Mesodermal cell (in vitro differentiated cells): ENCODE results near the gene C9orf43.
A peak's percentile ranks its signal among the peaks of the same experiment; 100 is the strongest.
"Not testable (repeated sequence)": the region's sequence is repeated elsewhere in the genome, so short reads cannot be mapped to it uniquely, and the experiment has no call there.

ENCODE experiments used
- H3K27ac ChIP-seq: 2 replicates; pipeline ENCODE4 v1.7.0; 2013; ENCODE audit warnings: mild to moderate bottlenecking, low read depth, low read length, moderate library complexity; ENCODE audit not compliant: severe bottlenecking
- H3K36me3 ChIP-seq: 2 replicates; pipeline ENCODE4 v1.7.1; 2013; ENCODE audit warnings: mild to moderate bottlenecking, low read length, moderate library complexity; ENCODE audit not compliant: control insufficient read depth, insufficient read depth
- H3K4me1 ChIP-seq: one replicate; pipeline ENCODE4 v1.7.1; 2013; ENCODE audit warnings: mild to moderate bottlenecking, low read length; ENCODE audit not compliant: insufficient read depth, control insufficient read depth, poor library complexity, severe bottlenecking
- H3K4me3 ChIP-seq: 2 replicates; pipeline ENCODE4 v1.7.0; 2013; ENCODE audit warnings: low read length, control low read depth, mild to moderate bottlenecking; ENCODE audit not compliant: insufficient read depth, poor library complexity, severe bottlenecking; ENCODE audit errors: extremely low read depth
- H3K9me3 ChIP-seq: 2 replicates; pipeline ENCODE4 v1.7.1; 2013; ENCODE audit warnings: mild to moderate bottlenecking, low read length, moderate library complexity; ENCODE audit not compliant: control insufficient read depth
- WGBS, 2 experiments: methylation state at CpG; one replicate each; pipeline ENCODE4 v1.1.5; 2013; ENCODE audit warnings: missing lambda C conversion rate in 2 of 2; ENCODE audit not compliant: insufficient coverage in 2 of 2; 5-methylcytosine and 5-hydroxymethylcytosine counted together

The C9orf43 gene

DNA sequence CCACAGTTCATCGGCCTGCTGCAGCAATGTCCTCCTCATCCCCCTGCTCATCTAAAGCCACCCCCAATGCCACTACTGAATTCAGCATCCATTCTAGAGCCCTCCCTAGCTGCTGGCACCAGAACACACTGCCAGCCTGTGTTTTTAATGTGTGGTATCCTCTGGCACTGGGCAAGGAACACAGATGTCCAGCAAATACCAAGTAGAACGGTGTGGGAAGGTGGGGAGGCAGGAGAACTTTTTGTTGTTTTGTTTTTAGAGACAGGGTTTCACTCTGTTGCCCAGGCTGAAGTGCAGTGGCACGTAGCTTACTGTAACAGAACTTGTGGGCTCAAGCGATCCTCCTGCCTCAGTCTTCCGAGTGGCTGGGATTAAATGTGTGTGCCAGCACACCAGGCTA lies 38.5 kb upstream of the C9orf43 start:
- 95 to 97% methylated on average over 3 to 5 of the region's 5 CpGs for WGBS, 2 experiments
- H3K4me1 ChIP-seq = no peaks in the 10 kb centered on the region
- H3K4me3 ChIP-seq = no peak overlapping the region
- H3K9me3 ChIP-seq = no peaks in the 10 kb centered on the region
- H3K27ac ChIP-seq = no peak overlapping the region
- H3K36me3 ChIP-seq = peaks cover 14% of the 10 kb centered on the region

DNA sequence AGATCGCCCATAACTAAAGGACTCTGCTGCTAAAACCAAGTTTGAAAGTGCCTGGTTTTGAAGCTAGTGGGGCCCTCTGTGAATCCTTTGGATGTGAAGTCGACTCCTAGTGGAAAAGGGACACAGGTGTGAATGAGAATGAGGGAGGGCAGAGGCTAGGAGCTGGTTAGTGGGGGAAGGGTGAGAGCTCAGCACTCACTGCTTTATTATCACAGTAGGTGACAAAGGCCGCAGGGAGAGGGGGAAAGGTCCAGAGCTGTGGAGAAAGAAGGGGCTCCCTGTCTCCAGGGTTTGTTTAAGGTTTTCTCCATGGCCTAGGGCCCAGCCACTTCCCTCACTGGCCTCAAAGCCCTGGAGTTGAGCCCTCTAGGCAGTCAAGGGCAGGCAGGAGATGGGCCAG lies 37.3 kb upstream of the C9orf43 start:
- WGBS, 2 experiments = 56% methylated on average over 2 to 3 of the region's 3 CpGs
- no peaks in the 10 kb centered on the region for H3K4me1 ChIP-seq
- H3K4me3 ChIP-seq = no peak overlapping the region
- no peak overlapping the region for H3K27ac ChIP-seq
- H3K9me3 ChIP-seq = no peaks in the 10 kb centered on the region
- peaks cover 14% of the 10 kb centered on the region for H3K36me3 ChIP-seq

DNA sequence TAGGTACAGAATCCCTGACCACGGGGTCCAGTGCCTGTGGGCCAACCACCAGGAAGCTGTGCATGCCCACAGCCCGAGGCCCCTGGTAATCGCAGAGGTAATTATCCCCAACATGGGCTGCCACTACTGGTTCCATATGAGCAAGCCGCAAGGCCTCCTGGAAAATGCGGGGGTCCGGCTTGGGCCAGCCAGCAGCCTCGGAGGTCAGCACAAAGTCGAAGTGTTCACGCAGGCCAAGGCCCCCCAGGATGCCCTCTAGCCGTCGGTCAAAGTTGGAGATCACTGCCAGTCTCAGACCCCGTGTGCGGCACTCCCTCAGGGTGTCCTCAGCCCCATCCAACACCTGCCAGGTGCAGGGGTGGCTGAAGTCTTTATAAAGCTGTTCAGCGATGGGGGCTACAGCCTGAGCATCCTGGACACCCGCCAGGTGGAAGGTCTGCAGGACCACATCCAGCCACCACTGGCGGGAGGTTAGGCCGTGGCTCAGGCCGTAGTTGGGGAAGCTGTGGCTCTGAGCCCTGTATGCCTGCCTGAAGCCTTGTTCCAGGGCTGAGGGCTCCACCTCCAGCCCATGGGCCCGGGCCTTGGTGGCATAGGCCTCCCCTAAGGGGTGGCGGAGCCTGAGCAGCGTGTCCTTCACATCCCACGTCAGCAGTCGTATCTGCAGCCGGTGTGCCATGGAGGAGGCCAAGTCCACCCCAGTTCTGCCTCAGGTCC lies 36.7 kb upstream of the C9orf43 start:
- WGBS, 2 experiments = 92 to 96% methylated on average over 22 to 24 of the region's 24 CpGs
- Histone ChIP-seq H3K4me3 (no peak overlapping the region), H3K9me3 (no peaks in the 10 kb centered on the region), H3K4me1 (peaks cover 3% of the 10 kb centered on the region), H3K27ac (no peak overlapping the region), H3K36me3 (peaks cover 14% of the 10 kb centered on the region)

DNA sequence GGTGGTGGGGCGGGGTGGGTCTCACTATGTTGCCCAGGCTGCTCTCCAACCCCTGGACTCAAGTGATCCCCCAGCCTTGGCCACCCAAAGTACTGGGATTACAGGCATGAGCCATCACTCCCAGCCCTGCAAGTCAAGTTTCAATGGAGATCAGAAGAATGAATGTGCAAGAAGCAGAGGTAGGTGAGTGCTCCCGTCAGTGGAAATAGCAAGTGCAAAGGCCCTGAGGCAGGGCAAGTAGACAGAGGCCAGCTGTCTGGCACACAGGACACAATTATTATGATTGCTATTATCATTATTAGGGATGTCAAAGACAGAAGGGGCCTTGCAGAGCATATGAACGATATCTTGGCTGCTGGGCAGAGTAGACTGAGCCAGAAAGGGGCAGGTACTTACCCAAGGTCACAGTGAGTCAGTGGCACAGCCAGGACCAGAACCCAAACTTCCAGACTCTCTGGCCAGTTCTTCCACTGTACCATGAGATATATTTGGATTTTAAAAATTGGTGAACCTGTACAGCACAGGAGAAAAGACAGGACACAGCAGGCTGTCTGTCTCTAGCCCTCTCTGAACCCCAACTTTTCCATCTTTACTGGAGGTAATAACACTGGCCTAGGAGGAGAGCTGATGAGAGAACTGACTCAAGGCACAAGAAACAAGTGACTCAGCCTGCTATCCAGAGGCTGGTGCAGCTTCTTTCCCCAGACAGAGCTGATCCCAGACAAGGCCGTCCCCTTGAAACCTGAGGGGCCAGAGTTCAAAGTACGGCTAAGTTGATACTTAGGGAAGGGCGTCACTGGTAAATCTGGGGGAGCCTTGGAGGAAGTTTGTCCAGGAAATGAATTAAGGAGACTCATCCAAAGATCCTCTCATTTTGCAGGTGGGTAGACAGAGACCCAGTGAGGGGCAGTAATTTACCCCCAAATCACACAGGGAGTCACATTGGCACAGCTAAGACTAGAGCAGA lies 35.2 kb upstream of the C9orf43 start:
- H3K4me3 ChIP-seq = peak overlapping the region; percentile 62
- no peak overlapping the region for H3K27ac ChIP-seq
- 88 to 95% methylated on average over 2 to 5 of the region's 6 CpGs for WGBS, 2 experiments
- peaks cover 4% of the 10 kb centered on the region for H3K4me1 ChIP-seq
- H3K36me3 ChIP-seq = peaks cover 14% of the 10 kb centered on the region
- no peaks in the 10 kb centered on the region for H3K9me3 ChIP-seq

DNA sequence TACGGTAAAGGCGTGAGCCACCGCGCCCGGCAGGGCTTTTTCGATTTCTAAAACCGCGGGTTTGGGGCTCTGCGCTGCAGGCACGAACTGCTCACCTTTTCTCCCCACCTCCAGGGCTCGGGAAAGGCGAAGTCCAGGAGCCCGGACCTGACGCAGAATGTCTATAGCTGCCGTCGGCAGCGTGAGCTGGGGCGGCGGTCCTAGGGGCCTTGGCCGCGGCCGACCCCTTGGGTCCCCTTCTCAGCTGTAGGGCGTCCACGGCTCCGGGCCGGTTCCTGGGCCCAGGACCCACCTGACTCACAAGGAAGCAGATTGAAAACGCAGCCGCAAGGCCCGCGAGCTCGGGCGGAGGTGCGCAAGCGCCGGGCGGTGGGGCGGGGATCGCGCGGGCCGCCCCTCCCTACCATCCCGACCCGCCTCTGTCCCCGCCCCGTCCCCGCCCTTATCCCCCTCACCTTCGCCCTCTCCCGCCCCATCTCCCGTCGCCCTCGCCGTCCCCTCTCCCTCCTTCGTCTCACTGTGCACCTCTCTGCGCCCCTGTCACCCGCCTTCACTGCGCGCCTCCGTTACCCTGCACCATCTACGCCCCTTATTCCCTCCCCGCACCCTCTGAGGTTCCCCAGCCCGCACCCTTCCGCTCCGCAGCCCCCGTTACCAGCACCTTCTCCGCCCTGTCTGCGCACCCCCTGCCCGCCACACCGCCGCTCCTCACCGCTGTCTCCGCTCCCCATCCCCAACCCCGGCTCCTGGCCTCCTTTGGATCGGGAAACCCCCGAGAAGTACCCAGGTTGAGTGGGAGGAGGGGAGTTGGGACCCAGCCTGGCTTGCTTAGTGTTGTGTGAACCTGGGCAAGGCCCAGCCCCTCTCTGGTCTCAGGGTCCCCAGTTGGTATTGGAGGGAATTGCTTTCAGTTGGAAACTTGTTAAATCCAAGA lies 33.6 kb upstream of the C9orf43 start, which contains the start of gene HDHD3:
Gene HDHD3, minus strand, starts transcription at position 353 of the 934 bp plus-strand sequence. CDS start 2,632 bp downstream, outside the sequence.
- no peak within 1 kb of the TSS for H3K27ac ChIP-seq
- H3K36me3 ChIP-seq = peaks cover 14% of the 10 kb centered on the region

DNA sequence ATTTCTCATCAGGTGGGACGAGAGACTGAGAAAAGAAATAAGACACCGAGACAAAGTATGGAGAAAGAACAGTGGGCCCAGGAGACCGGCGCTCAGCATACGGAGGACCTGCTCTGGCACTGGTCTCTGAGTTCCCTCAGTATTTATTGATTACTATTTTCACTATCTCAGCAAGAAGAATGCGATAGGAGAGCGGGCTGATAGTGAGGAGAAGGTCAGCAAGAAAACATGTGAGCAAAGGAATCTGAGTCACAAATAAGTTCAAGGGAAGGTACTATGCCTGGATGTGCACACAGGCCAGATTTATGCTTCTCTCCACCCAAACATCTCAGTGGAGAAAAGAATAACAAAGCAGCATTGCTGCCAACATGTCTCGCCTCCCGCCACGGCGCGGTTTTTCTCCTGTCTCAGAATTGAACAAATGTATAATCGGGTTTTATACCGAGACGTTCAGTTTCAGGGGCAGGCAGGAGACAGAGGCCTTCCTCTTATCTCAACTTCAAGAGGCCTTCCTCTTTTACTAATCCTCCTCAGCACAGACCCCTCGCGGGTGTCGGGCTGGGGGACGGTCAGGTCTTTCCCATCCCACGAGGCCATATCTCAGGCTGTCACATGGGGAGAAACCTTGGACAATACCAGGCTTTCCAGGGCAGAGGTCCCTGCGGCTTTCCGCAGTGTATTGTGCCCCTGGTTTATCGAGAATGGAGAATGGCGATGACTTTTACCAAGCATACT lies 31.3 kb upstream of the C9orf43 start:
- not testable (repeated sequence) for H3K4me3 ChIP-seq, H3K27ac ChIP-seq, H3K9me3 ChIP-seq, H3K4me1 ChIP-seq, H3K36me3 ChIP-seq
- 82 to 85% methylated on average over 15 to 18 of the region's 24 CpGs for WGBS, 2 experiments

More for the DNA sequence above, 33.6 kb upstream of the C9orf43 start, which contains the start of gene HDHD3:
- Histone ChIP-seq H3K4me1 (peaks cover 4% of the 10 kb centered on the region), H3K9me3 (no peaks in the 10 kb centered on the region), H3K4me3 (peak within 1 kb of the TSS; percentile 62)
- 0 to 1% methylated on average over 24 to 59 of the region's 74 CpGs for WGBS, 2 experiments

DNA sequence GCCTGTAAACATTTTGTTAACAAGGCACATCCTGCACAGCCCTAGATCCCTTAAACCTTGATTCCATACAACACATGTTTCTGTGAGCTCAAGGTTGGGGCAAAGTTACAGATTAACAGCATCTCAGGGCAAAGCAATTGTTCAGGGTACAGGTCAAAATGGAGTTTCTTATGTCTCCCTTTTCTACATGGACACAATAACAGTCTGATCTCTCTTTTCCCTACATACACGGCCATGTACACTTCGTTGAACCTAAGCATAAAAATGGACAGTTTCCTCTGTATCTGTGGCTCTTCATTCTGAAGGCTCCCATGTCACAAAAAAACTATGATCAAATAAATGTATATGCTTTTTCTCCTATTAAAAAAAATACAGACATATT lies 30.7 kb upstream of the C9orf43 start:
- not testable (repeated sequence) for H3K4me3 ChIP-seq, H3K9me3 ChIP-seq, H3K36me3 ChIP-seq, H3K4me1 ChIP-seq, H3K27ac ChIP-seq
- 83 to 85% methylated on average over 2 of the region's 2 CpGs for WGBS, 2 experiments

DNA sequence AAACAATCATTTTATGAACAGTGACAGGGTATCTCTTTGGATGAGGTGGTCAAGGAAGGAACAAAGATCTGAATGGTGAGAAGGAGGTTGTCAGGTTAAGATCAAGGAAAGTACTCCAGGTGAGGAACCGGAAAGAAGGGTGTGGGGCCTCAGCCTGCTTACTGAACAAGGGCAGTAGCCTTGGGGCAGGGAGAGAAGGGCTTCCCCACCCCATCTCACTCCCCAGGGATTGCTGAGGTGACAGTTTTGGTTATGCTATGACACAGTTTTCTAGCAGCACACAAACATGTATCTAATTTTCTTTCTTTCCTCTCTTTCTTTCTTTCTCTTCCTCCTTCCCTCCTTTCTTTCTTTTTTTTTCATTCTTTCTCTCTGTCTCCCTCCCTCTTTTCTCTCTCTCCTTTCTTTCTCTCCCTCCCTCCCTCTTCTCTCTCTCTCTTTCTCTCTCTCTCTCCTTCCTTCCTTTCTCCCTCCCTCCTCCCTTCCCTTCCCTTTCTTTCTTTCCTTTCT lies 29.6 kb upstream of the C9orf43 start:
- no peaks in the 10 kb centered on the region for H3K9me3 ChIP-seq
- no peak overlapping the region for H3K4me3 ChIP-seq
- peaks cover 2% of the 10 kb centered on the region for H3K36me3 ChIP-seq
- peaks cover 4% of the 10 kb centered on the region for H3K4me1 ChIP-seq
- H3K27ac ChIP-seq = no peak overlapping the region
- WGBS, 2 experiments = no CpG with 5 or more reads among the region's 1 CpG

DNA sequence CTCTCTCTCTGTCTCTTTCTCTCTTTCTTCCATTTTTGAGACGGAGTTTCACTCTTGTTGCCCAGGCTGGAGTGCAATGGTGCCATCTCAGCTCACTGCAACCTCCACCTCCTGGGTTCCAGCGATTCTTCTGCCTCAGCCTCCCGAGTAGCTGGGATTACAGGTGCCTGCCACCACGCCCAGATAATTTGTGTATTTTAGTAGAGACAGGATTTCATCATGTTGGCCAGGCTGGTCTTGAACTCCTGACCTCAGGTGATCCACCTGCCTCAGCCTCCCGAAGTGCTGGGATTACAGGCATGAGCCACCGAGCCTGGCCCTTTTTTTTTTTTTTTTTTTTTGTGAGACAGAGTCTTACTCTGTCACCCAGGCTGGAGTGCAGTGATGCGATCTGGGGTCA lies 29.1 kb upstream of the C9orf43 start:
- not testable (repeated sequence) for H3K27ac ChIP-seq, H3K9me3 ChIP-seq, H3K36me3 ChIP-seq, H3K4me3 ChIP-seq, H3K4me1 ChIP-seq
- WGBS, 2 experiments = 66 to 85% methylated on average over 2 to 4 of the region's 7 CpGs
